Measurements from ENCODE around the gene DNAH2. TPM values are rescaled to one million over a fixed set of nuclear protein-coding genes. Genes with fewer than 3 reads are reported as not detected.

The DNAH2 gene
- total RNA-seq, 2 donors from 2014 or later = under 0.01 TPM; not detected in 1

GRCh38 chr17:7841396-7841914 is 123.9 kb downstream of the DNAH2 start:
- Histone ChIP-seq H3K27ac (peak overlapping the region; percentile 98 to 99), H3K27me3 (replicated peaks; ENCODE audit: insufficient read depth) (no peaks in the 10 kb centered on the region), H3K4me1 (ENCODE audit: control insufficient read depth in 1 of 2, low read depth in 2 of 2) (peaks cover 26 to 40% of the 10 kb centered on the region in 2 donors), H3K9me3 (no peaks in the 10 kb centered on the region), H3K36me3 (peaks cover 6% of the 10 kb centered on the region), H3K4me3 (peak overlapping the region; percentile 86)
- peak; percentile 14 for TF ChIP-seq CTCF (IDR thresholded peaks at IDR 0.05)
- ATAC-seq (ENCODE audit: insufficient number of reproducible peaks, low FRiP score, low read depth) (peak; percentile 13), DNase-seq (ENCODE audit: low spot score) (peak; percentile 85)

- peak overlapping the region; percentile 86 for H3K4me3 ChIP-seq
- H3K27me3 ChIP-seq (replicated peaks; ENCODE audit: insufficient read depth) = no peaks in the 10 kb centered on the region
- H3K36me3 ChIP-seq = peaks cover 9% of the 10 kb centered on the region
- ATAC-seq (ENCODE audit: insufficient number of reproducible peaks, low FRiP score, low read depth) (peak; percentile 54), DNase-seq (ENCODE audit: low spot score) (no peak)
- peak; percentile 2 for TF ChIP-seq CTCF (IDR thresholded peaks at IDR 0.05)
- H3K4me1 ChIP-seq (ENCODE audit: control insufficient read depth in 1 of 2, low read depth in 2 of 2) = peaks cover 21 to 35% of the 10 kb centered on the region in 2 donors
- H3K27ac ChIP-seq = peak overlapping the region; percentile 98 to 99
- no peaks in the 10 kb centered on the region for H3K9me3 ChIP-seq
These were observed 124.4 kb downstream of the DNAH2 start for GRCh38 chr17:7841915-7842379.

GRCh38 chr17:7842380-7843256 is 125.1 kb downstream of the DNAH2 start:
- no peak for ATAC-seq (ENCODE audit: insufficient number of reproducible peaks, low FRiP score, low read depth)
- Histone ChIP-seq H3K4me1 (ENCODE audit: control insufficient read depth in 1 of 2, low read depth in 2 of 2) (peaks cover 14 to 29% of the 10 kb centered on the region in 2 donors), H3K4me3 (peak overlapping the region; percentile 86), H3K27ac (peak overlapping the region; percentile 98 to 99), H3K36me3 (peaks cover 14% of the 10 kb centered on the region), H3K9me3 (no peaks in the 10 kb centered on the region), H3K27me3 (replicated peaks; ENCODE audit: insufficient read depth) (no peaks in the 10 kb centered on the region)
- no peak for TF ChIP-seq CTCF (IDR thresholded peaks at IDR 0.05)
- peak; percentile 88 for DNase-seq (ENCODE audit: low spot score)

GRCh38 chr17:7843257-7843535 is 125.7 kb downstream of the DNAH2 start:
- Histone ChIP-seq H3K4me3 (peak overlapping the region; percentile 86), H3K36me3 (peaks cover 19% of the 10 kb centered on the region), H3K27me3 (replicated peaks; ENCODE audit: insufficient read depth) (no peaks in the 10 kb centered on the region), H3K4me1 (ENCODE audit: control insufficient read depth in 1 of 2, low read depth in 2 of 2) (peaks cover 11 to 25% of the 10 kb centered on the region in 2 donors), H3K9me3 (no peaks in the 10 kb centered on the region), H3K27ac (peak overlapping the region; percentile 98 to 99)
- ATAC-seq (ENCODE audit: insufficient number of reproducible peaks, low FRiP score, low read depth) (no peak), DNase-seq (ENCODE audit: low spot score) (no peak)
- no peak for TF ChIP-seq CTCF (IDR thresholded peaks at IDR 0.05)

- peak overlapping the region; percentile 86 for H3K4me3 ChIP-seq
- no peaks in the 10 kb centered on the region for H3K27me3 ChIP-seq (replicated peaks; ENCODE audit: insufficient read depth)
- no peak for TF ChIP-seq CTCF (IDR thresholded peaks at IDR 0.05)
- ATAC-seq (ENCODE audit: insufficient number of reproducible peaks, low FRiP score, low read depth) (peak; percentile 5), DNase-seq (ENCODE audit: low spot score) (no peak)
- peaks cover 24% of the 10 kb centered on the region for H3K36me3 ChIP-seq
- H3K9me3 ChIP-seq = no peaks in the 10 kb centered on the region
- peak overlapping the region; percentile 98 to 99 for H3K27ac ChIP-seq
- peaks cover 11 to 22% of the 10 kb centered on the region in 2 donors for H3K4me1 ChIP-seq (ENCODE audit: control insufficient read depth in 1 of 2, low read depth in 2 of 2)
These were observed 126.2 kb downstream of the DNAH2 start for GRCh38 chr17:7843536-7844291.

Data from thoracic aorta (tissue), 2 donors.